Measurements from ENCODE around the gene CELF6.

- TF ChIP-seq CTCF (IDR thresholded peaks at IDR 0.05; ENCODE audit: low read depth, low read length, missing input control) (no peak), REST (IDR thresholded peaks at IDR 0.05) (no peak), FOXA1 (IDR thresholded peaks at IDR 0.05) (no peak), TAF1 (conservative IDR thresholded peaks at IDR 0.05) (no peak), HNF4A (conservative IDR thresholded peaks at IDR 0.05) (no peak), RAD21 (IDR thresholded peaks at IDR 0.05) (no peak), YY1 (IDR thresholded peaks at IDR 0.05) (no peak)
Observed at GRCh38 chr15:72237853-72238224, 82.1 kb downstream of the CELF6 start.
